ENCODE data around the gene AFP. TPM values are rescaled to one million over a fixed set of nuclear protein-coding genes. Genes with fewer than 3 reads are reported as not detected.
"Not testable (repeated sequence)": the region's sequence is repeated elsewhere in the genome, so short reads cannot be mapped to it uniquely, and the experiment has no call there.

Gene AFP
- total RNA-seq (0.67 and 0.77 TPM in 2 replicates), polyA plus RNA-seq (9.1 TPM in 1 of 2 replicates, not detected in the other)

DNA sequence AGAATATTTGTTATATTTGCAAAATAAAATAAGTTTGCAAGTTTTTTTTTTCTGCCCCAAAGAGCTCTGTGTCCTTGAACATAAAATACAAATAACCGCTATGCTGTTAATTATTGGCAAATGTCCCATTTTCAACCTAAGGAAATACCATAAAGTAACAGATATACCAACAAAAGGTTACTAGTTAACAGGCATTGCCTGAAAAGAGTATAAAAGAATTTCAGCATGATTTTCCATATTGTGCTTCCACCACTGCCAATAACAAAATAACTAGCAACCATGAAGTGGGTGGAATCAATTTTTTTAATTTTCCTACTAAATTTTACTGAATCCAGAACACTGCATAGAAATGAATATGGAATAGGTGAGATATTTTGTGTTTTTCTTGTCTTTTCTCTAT, at the start of gene AFP:
Gene AFP, plus strand, starts transcription at position 238 of the 400 bp plus-strand sequence. Its CDS starts 42 bp downstream, at position 280.
- Histone ChIP-seq H3K4me3 (no peak within 1 kb of the TSS), H3K9me3 (ENCODE audit: low read depth) (no peaks in the 10 kb centered on the region), H3K27me3 (no peaks in the 10 kb centered on the region), H3K27ac (no peak within 1 kb of the TSS), H3K36me3 (no peaks in the 10 kb centered on the region), H3K4me1 (ENCODE audit: low read depth) (no peaks in the 10 kb centered on the region)
- no peak for DNase-seq (ENCODE audit: low read depth in 1 of 2, low spot score in 1 of 2)
- TF ChIP-seq, protein P1, sequence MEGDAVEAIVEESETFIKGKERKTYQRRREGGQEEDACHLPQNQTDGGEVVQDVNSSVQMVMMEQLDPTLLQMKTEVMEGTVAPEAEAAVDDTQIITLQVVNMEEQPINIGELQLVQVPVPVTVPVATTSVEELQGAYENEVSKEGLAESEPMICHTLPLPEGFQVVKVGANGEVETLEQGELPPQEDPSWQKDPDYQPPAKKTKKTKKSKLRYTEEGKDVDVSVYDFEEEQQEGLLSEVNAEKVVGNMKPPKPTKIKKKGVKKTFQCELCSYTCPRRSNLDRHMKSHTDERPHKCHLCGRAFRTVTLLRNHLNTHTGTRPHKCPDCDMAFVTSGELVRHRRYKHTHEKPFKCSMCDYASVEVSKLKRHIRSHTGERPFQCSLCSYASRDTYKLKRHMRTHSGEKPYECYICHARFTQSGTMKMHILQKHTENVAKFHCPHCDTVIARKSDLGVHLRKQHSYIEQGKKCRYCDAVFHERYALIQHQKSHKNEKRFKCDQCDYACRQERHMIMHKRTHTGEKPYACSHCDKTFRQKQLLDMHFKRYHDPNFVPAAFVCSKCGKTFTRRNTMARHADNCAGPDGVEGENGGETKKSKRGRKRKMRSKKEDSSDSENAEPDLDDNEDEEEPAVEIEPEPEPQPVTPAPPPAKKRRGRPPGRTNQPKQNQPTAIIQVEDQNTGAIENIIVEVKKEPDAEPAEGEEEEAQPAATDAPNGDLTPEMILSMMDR (IDR thresholded peaks at IDR 0.05; ENCODE audit: low read depth, low read length) = no peak

DNA sequence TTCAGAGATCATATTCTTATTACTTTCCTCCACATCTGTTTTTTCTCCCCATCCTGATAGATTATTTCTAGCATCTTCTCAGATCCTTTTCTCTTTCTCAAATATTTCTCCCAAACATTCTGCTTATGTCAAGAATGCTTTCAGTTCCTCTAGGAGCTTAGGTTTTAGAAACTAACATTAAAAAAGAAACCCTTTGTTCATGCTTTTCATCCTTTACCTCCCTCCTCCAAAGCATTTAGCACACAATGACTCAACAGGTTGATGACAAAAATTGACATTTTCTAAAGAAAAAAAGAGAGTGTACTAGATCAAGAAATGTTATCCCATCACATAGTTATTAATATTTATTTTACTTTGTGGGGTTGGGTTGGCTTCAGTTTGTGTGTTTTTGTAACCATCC, 48.5 kb upstream of the AFP start:
- no peak overlapping the region for H3K4me3 ChIP-seq
- no peaks in the 10 kb centered on the region for H3K36me3 ChIP-seq
- no peaks in the 10 kb centered on the region for H3K9me3 ChIP-seq (ENCODE audit: low read depth)
- no peaks in the 10 kb centered on the region for H3K27me3 ChIP-seq
- TF ChIP-seq, protein P1 (IDR thresholded peaks at IDR 0.05; ENCODE audit: low read depth, low read length) = no peak
- no peak for DNase-seq (ENCODE audit: low read depth in 1 of 2, low spot score in 1 of 2)
- no peaks in the 10 kb centered on the region for H3K4me1 ChIP-seq (ENCODE audit: low read depth)
- H3K27ac ChIP-seq = no peak overlapping the region

DNA sequence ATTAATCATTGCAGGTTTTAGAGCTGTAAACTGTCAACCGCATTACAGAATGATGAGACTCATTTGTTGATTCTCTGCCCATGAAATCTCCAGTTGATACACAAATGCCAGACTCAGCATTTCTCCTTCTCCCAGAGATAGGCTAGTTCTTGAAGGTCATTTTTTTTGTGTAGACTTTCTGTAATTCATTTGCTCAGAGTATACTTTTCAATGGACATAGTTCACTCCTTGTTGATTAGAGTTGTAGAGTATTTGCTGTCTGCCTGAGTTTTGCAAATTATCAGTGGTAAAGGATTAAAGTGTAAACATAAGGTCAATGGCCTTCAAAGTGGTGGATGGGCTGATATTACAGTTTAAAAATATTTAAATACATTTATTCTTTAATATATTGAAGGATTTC, 47.1 kb upstream of the AFP start:
- Histone ChIP-seq H3K9me3 (ENCODE audit: low read depth) (no peaks in the 10 kb centered on the region), H3K27me3 (no peaks in the 10 kb centered on the region), H3K27ac (no peak overlapping the region), H3K36me3 (no peaks in the 10 kb centered on the region), H3K4me1 (ENCODE audit: low read depth) (no peaks in the 10 kb centered on the region), H3K4me3 (no peak overlapping the region)
- no peak for DNase-seq (ENCODE audit: low read depth in 1 of 2, low spot score in 1 of 2)
- TF ChIP-seq, protein P1 (IDR thresholded peaks at IDR 0.05; ENCODE audit: low read depth, low read length) = no peak

DNA sequence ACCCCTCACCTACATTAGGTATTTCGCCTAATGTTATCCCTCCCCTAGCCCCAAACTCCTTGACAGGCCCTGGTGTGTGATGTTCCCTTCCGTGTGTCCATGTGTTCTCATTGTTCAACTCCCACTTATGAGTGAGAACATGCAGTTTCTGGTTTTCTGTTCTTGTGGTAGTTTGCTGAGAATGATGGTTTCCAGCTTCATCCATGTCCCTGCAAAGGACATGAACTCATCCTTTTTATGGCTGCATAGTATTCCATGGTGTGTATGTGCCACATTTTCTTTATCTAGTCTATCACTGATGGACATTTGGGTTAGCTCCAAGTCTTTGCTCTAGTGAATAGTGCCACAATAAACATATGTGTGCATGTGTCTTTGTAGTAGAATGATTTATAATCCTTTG, 46.4 kb upstream of the AFP start:
- not testable (repeated sequence) for DNase-seq (ENCODE audit: low read depth in 1 of 2, low spot score in 1 of 2); H3K9me3 ChIP-seq (ENCODE audit: low read depth); H3K4me3 ChIP-seq; H3K27ac ChIP-seq; H3K4me1 ChIP-seq (ENCODE audit: low read depth); H3K27me3 ChIP-seq; H3K36me3 ChIP-seq

DNA sequence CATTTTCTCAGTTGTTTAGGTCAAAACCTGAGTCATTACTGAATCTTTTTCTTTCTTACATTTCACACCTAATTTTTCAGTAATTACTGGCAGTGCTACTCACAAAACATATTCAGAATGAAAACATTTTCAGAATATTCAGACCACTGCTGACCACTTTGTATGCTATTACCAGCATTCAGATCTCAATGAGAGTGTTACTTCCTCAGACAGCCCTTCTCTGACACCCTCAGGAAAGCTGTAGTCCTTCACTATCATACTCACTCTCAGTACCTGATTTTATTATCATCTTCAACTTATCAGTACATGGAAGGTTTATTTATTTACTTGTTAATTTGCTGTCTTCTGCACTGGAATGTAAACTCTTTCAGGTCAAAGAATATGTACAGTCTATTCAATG, 44.2 kb upstream of the AFP start:
- H3K4me3 ChIP-seq = no peak overlapping the region
- no peak for DNase-seq (ENCODE audit: low read depth in 1 of 2, low spot score in 1 of 2)
- TF ChIP-seq, protein P1 (IDR thresholded peaks at IDR 0.05; ENCODE audit: low read depth, low read length) = no peak
- H3K9me3 ChIP-seq (ENCODE audit: low read depth) = no peaks in the 10 kb centered on the region
- no peaks in the 10 kb centered on the region for H3K27me3 ChIP-seq
- H3K36me3 ChIP-seq = no peaks in the 10 kb centered on the region
- no peaks in the 10 kb centered on the region for H3K4me1 ChIP-seq (ENCODE audit: low read depth)
- no peak overlapping the region for H3K27ac ChIP-seq

DNA sequence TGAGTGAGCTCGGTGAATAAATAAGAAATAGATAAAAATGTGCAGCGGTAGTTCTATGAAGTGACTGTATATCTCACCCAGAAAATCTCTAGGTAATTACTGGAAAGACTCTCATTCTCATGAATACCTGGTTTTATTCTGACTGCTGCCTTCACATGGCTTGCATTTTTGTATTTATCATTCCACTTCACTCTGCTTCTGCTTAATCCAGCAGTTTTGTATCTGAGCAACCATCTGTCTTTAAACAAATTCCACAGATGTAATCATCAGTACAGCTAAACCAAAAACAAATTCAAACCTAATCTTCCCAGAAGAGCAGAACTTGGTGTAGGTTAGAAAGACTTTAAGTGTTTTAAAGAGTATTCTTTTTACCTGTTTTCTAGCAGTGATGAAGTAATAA, 43.1 kb upstream of the AFP start:
- no peak overlapping the region for H3K4me3 ChIP-seq

More for the DNA sequence above, 43.1 kb upstream of the AFP start:
- no peak for DNase-seq (ENCODE audit: low read depth in 1 of 2, low spot score in 1 of 2)
- H3K4me1 ChIP-seq (ENCODE audit: low read depth) = no peaks in the 10 kb centered on the region
- no peaks in the 10 kb centered on the region for H3K27me3 ChIP-seq
- TF ChIP-seq, protein P1 (IDR thresholded peaks at IDR 0.05; ENCODE audit: low read depth, low read length) = no peak
- H3K36me3 ChIP-seq = no peaks in the 10 kb centered on the region
- no peaks in the 10 kb centered on the region for H3K9me3 ChIP-seq (ENCODE audit: low read depth)
- no peak overlapping the region for H3K27ac ChIP-seq
